ENCODE measurements around the gene CREBBP.
"Not testable (repeated sequence)": the region's sequence is repeated elsewhere in the genome, so short reads cannot be mapped to it uniquely, and the experiment has no call there.

GRCh38 chr16:3927147-3927546 lies 46.6 kb upstream of the CREBBP start:
- not testable (repeated sequence) for TF ChIP-seq RFX5 (IDR thresholded peaks at IDR 0.05; ENCODE audit: low read depth, low read length); CTCF (IDR thresholded peaks at IDR 0.05 in 2 of 3, conservative IDR thresholded peaks at IDR 0.05 in 1 of 3; ENCODE audit: insufficient read depth in 2 of 3, low read depth in 1 of 3, low read length in 3 of 3); CHD1 (IDR thresholded peaks at IDR 0.05; ENCODE audit: low read length); ELK1 (CRISPR knock-in tag; IDR thresholded peaks at IDR 0.05); ELF4 (CRISPR knock-in tag; IDR thresholded peaks at IDR 0.05); USF2 (CRISPR knock-in tag; IDR thresholded peaks at IDR 0.05); SAP30 (IDR thresholded peaks at IDR 0.05; ENCODE audit: borderline replicate concordance, insufficient read depth, low read depth, low read length, poor library complexity, severe bottlenecking); ARHGAP35 (IDR thresholded peaks at IDR 0.05; ENCODE audit: partially characterized antibody); ZNF398 (CRISPR knock-in tag; IDR thresholded peaks at IDR 0.05); CHD2 (IDR thresholded peaks at IDR 0.05; ENCODE audit: low read depth, low read length)

All from K562 (cell line).